Prostate gland (tissue), 2 donors: ENCODE results near the gene TYMP. TPM values are rescaled to one million over a fixed set of nuclear protein-coding genes. Genes with fewer than 3 reads are reported as not detected.
A peak's percentile ranks its signal among the peaks of the same experiment; 100 is the strongest.

Source experiments
- DNase-seq: peaks from one replicate; pipeline ENCODE4 v3.0.0-alpha.2; 2019; ENCODE audit warnings: low spot score
- H3K27ac ChIP-seq, 2 donors: fragments of 200-600 bp; sonication (generic); 2 replicates each; pipeline ENCODE4 v1.5.1; 2017 to 2019
- H3K27me3 ChIP-seq: fragments of 200-600 bp; sonication (generic); replicated peaks from 2 replicates; pipeline ENCODE4 v1.5.1; 2019; ENCODE audit not compliant: insufficient read depth
- H3K36me3 ChIP-seq, 2 donors: fragments of 200-600 bp; sonication (generic); 1 replicate in 1 of 2; 2 replicates in 1 of 2; pipeline versions ENCODE4 v1.5.1 to v1.8.1; 2017 to 2019
- H3K4me1 ChIP-seq: fragments of 200-600 bp; sonication (generic); replicated peaks from 2 replicates; pipeline ENCODE4 v1.5.1; 2019
- H3K4me3 ChIP-seq, 2 donors: fragments of 200-600 bp; sonication (generic); 2 replicates each; pipeline ENCODE4 v1.5.1; 2017 to 2019
- H3K9me3 ChIP-seq: fragments of 200-600 bp; sonication (generic); 2 replicates; pipeline ENCODE4 v1.5.1; 2017
- CTCF ChIP-seq, 4 experiments: fragments of 200-600 bp in 2 of 4; fragments of 450-650 bp in 2 of 4; sonication (generic) in 2 of 4; IDR thresholded peaks; 1 replicate in 3 of 4; 2 replicates in 1 of 4; pipeline ENCODE4 v1.5.1; 2016 to 2019; ENCODE audit warnings: antibody characterized with exemption in 4 of 4, mild to moderate bottlenecking in 2 of 4, moderate library complexity in 2 of 4
- POLR2A ChIP-seq: fragments of 450-650 bp; IDR thresholded peaks from one replicate; pipeline ENCODE4 v1.6.1; 2016; ENCODE audit warnings: antibody characterized with exemption, mild to moderate bottlenecking
- POLR2AphosphoS5 ChIP-seq: sonication (generic); formaldehyde crosslinking; IDR thresholded peaks from one replicate; pipeline ENCODE4 v1.6.1; 2017; ENCODE audit warnings: antibody characterized with exemption
- WGBS: methylation state at CpG from one replicate; pipeline ENCODE4 v1.1.5; 2018; 5-methylcytosine and 5-hydroxymethylcytosine counted together
- intact Hi-C: fragments of 100-400 bp; cut with DNase I; formaldehyde crosslinking; loops from one replicate; pipeline ENCODE4 v1.14.2; 2022
- total RNA-seq, 2 donors: library from RNA; depleted of rRNA; stranded (reverse); fragments of >200 nt; gene quantifications; one replicate each; pipeline ENCODE4 v1.1.0, GENCODE V29; 2016

The TYMP gene
- total RNA-seq, 2 donors from 2014 or later = 35.8 to 42.8 TPM

- intact Hi-C loops = no loop called here
- Histone ChIP-seq H3K36me3 (no peaks in the 10 kb centered on the region), H3K27me3 (no peaks in the 10 kb centered on the region), H3K27ac (peak overlapping the region; percentile 65 to 83), H3K4me1 (peaks cover 15% of the 10 kb centered on the region), H3K9me3 (no peaks in the 10 kb centered on the region), H3K4me3 (peak overlapping the region in 1 of 2 donors; percentile 43)
- 61% methylated on average over 13 of the region's 15 CpGs for WGBS
- no peak for DNase-seq
- no peak for TF ChIP-seq POLR2AphosphoS5
- no peak for TF ChIP-seq POLR2A
- no peak for TF ChIP-seq CTCF (IDR thresholded peaks at IDR 0.05)
Measured at GRCh38 chr22:50528682-50529415, 963 bp downstream of the TYMP start.

GRCh38 chr22:50527921-50528681, 1.7 kb downstream of the TYMP start:
- H3K36me3 ChIP-seq = peaks cover 0 to 5% of the 10 kb centered on the region in 2 donors
- H3K4me1 ChIP-seq = peaks cover 15% of the 10 kb centered on the region
- 92% methylated on average over 17 of the region's 18 CpGs for WGBS
- H3K27ac ChIP-seq = peak overlapping the region in 1 of 2 donors; percentile 83
- no peaks in the 10 kb centered on the region for H3K9me3 ChIP-seq
- no peaks in the 10 kb centered on the region for H3K27me3 ChIP-seq
- intact Hi-C loops = no loop called here
- TF ChIP-seq POLR2AphosphoS5 = no peak
- no peak for TF ChIP-seq POLR2A
- no peak for TF ChIP-seq CTCF (IDR thresholded peaks at IDR 0.05)
- no peak overlapping the region for H3K4me3 ChIP-seq
- DNase-seq = no peak

GRCh38 chr22:50526834-50527801, 2.7 kb downstream of the TYMP start:
- Histone ChIP-seq H3K9me3 (no peaks in the 10 kb centered on the region), H3K4me3 (peak overlapping the region; percentile 59 to 82), H3K36me3 (peaks cover 0 to 5% of the 10 kb centered on the region in 2 donors), H3K27me3 (no peaks in the 10 kb centered on the region), H3K27ac (peak overlapping the region; percentile 87 to 92), H3K4me1 (peaks cover 11% of the 10 kb centered on the region)
- WGBS = 69% methylated on average over 29 of the region's 29 CpGs
- intact Hi-C loops = no loop called here
- TF ChIP-seq POLR2AphosphoS5 (no peak), CTCF (IDR thresholded peaks at IDR 0.05) (no peak), POLR2A (no peak)
- no peak for DNase-seq

GRCh38 chr22:50526108-50526833, 3.5 kb downstream of the TYMP start:
- intact Hi-C loops = no loop called here
- peak overlapping the region; percentile 59 to 82 for H3K4me3 ChIP-seq
- H3K4me1 ChIP-seq = peaks cover 11% of the 10 kb centered on the region
- WGBS = 2% methylated on average over 62 of the region's 77 CpGs
- peak overlapping the region; percentile 87 to 92 for H3K27ac ChIP-seq
- TF ChIP-seq POLR2AphosphoS5 = no peak
- TF ChIP-seq POLR2A = peak; percentile 58
- TF ChIP-seq CTCF (IDR thresholded peaks at IDR 0.05) = peak; percentile 35 to 73 (median 54)
- peak; percentile 66 for DNase-seq
- peaks cover 0 to 5% of the 10 kb centered on the region in 2 donors for H3K36me3 ChIP-seq
- H3K9me3 ChIP-seq = no peaks in the 10 kb centered on the region
- H3K27me3 ChIP-seq = no peaks in the 10 kb centered on the region
